ENCODE data around the gene ACAD10. TPM values are rescaled to one million over a fixed set of nuclear protein-coding genes. Genes with fewer than 3 reads are reported as not detected.
A peak's percentile ranks its signal among the peaks of the same experiment; 100 is the strongest.

Gene ACAD10
- total and polyA plus RNA-seq, 2 of the 13 experiments (the other 11 are each of a cell fraction or from before 2014, with no cell fraction given): 15.2 to 16.3 TPM

DNA sequence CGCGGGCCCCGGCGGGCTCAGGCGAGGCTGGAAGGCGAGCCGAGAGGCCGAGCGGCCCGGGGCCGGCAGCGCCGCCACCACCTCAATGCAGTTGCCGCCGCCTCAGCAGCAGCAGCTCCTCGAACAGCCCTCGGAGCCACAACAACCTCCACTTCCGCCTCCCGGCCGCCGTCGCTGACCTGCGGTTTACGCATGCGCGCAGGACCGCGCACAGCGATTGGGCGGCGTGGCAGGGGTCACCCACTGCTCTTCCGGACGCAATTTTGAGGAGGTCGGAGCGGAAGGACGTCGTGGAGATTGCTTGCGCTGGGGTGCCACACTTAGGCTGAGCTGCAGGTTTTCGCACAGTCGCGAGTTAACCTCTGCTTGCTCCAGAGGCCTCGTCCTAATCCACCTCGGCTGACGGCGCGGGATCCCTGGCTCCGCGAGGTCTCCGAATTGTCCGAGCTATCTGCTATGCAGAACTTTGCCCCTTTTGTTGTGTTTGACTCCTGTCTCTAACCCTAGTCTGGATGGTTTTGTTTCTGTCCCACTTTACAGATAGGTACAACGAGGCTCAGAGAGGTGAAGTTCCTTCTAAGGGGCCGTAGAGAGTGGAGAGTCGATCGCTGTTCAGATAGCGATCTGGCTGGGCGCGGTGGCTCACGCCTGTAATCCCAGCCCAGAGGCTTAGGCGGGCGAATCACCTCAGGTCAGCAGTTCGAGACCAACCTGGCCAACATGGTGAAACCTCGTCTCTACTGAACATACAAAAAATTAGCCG, at the start of gene ACAD10, which contains the start of gene BRAP (continued):
- TF ChIP-seq ZNF333 (CRISPR knock-in tag; IDR thresholded peaks at IDR 0.05; ENCODE audit: borderline replicate concordance) (no peak), SP4 (CRISPR knock-in tag; IDR thresholded peaks at IDR 0.05) (peak; percentile 69), RBM22 (optimal IDR thresholded peaks at IDR 0.05; ENCODE audit: low read length) (peak; percentile 32), ZBTB7A (CRISPR knock-in tag; IDR thresholded peaks at IDR 0.05) (0 out of 2 replicates have a peak, but pooled peaks have one; percentile 44), ZNF558 (CRISPR knock-in tag; IDR thresholded peaks at IDR 0.05; ENCODE audit: borderline replicate concordance) (no peak), POLR2G (IDR thresholded peaks at IDR 0.05; ENCODE audit: low read depth, low read length) (peak; percentile 97), MXD4 (CRISPR knock-in tag; IDR thresholded peaks at IDR 0.05) (peak; percentile 75; the same call in 1 of the 2 replicates), PCBP2 (optimal IDR thresholded peaks at IDR 0.05; ENCODE audit: low read depth, low read length, poor library complexity, severe bottlenecking) (no peak), PAX8 (CRISPR knock-in tag; IDR thresholded peaks at IDR 0.05; ENCODE audit: borderline replicate concordance) (peak; percentile 32; the same call in 1 of the 2 replicates), HCFC1 (IDR thresholded peaks at IDR 0.05; ENCODE audit: low read depth, low read length) (peak; percentile 63), FOXJ3 (CRISPR knock-in tag; IDR thresholded peaks at IDR 0.05; ENCODE audit: borderline replicate concordance) (0 out of 2 replicates have a peak, but pooled peaks have one; percentile 9), ISL2 (CRISPR knock-in tag; IDR thresholded peaks at IDR 0.05) (peak; percentile 64; the same call in 1 of the 2 replicates)
- TF ChIP-seq, protein P1, sequence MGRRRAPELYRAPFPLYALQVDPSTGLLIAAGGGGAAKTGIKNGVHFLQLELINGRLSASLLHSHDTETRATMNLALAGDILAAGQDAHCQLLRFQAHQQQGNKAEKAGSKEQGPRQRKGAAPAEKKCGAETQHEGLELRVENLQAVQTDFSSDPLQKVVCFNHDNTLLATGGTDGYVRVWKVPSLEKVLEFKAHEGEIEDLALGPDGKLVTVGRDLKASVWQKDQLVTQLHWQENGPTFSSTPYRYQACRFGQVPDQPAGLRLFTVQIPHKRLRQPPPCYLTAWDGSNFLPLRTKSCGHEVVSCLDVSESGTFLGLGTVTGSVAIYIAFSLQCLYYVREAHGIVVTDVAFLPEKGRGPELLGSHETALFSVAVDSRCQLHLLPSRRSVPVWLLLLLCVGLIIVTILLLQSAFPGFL (CRISPR knock-in tag; IDR thresholded peaks at IDR 0.05): no peak
- TF ChIP-seq, protein P2, sequence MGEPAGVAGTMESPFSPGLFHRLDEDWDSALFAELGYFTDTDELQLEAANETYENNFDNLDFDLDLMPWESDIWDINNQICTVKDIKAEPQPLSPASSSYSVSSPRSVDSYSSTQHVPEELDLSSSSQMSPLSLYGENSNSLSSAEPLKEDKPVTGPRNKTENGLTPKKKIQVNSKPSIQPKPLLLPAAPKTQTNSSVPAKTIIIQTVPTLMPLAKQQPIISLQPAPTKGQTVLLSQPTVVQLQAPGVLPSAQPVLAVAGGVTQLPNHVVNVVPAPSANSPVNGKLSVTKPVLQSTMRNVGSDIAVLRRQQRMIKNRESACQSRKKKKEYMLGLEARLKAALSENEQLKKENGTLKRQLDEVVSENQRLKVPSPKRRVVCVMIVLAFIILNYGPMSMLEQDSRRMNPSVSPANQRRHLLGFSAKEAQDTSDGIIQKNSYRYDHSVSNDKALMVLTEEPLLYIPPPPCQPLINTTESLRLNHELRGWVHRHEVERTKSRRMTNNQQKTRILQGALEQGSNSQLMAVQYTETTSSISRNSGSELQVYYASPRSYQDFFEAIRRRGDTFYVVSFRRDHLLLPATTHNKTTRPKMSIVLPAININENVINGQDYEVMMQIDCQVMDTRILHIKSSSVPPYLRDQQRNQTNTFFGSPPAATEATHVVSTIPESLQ (CRISPR knock-in tag; conservative IDR thresholded peaks at IDR 0.05): 0 out of 2 replicates have a peak, but pooled peaks have one; percentile 20
- TF ChIP-seq, protein P3, sequence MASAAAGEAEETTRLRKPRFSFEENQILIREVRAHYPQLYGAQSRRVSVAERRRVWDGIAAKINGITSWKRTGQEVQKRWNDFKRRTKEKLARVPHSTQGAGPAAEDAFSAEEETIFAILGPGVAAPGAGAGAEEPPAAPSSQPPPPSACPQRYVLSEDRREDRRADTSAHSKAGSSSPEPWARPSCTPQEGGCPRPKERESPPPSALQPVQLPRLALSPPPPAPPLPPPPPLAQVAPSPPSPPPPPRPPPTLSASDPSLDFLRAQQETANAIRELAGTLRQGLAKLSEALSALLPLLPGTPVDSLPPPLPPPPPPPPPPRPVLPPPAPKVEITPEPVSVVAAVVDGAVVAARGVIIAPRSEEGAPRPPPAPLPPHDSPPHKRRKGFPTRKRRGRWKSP (CRISPR knock-in tag; IDR thresholded peaks at IDR 0.05): peak; percentile 59; the same call in 1 of the 2 replicates
- TF ChIP-seq, protein P4, sequence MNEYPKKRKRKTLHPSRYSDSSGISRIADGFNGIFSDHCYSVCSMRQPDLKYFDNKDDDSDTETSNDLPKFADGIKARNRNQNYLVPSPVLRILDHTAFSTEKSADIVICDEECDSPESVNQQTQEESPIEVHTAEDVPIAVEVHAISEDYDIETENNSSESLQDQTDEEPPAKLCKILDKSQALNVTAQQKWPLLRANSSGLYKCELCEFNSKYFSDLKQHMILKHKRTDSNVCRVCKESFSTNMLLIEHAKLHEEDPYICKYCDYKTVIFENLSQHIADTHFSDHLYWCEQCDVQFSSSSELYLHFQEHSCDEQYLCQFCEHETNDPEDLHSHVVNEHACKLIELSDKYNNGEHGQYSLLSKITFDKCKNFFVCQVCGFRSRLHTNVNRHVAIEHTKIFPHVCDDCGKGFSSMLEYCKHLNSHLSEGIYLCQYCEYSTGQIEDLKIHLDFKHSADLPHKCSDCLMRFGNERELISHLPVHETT (CRISPR knock-in tag; conservative IDR thresholded peaks at IDR 0.05): peak; percentile 41; the same call in 1 of the 2 replicates
- TF ChIP-seq, protein P5, sequence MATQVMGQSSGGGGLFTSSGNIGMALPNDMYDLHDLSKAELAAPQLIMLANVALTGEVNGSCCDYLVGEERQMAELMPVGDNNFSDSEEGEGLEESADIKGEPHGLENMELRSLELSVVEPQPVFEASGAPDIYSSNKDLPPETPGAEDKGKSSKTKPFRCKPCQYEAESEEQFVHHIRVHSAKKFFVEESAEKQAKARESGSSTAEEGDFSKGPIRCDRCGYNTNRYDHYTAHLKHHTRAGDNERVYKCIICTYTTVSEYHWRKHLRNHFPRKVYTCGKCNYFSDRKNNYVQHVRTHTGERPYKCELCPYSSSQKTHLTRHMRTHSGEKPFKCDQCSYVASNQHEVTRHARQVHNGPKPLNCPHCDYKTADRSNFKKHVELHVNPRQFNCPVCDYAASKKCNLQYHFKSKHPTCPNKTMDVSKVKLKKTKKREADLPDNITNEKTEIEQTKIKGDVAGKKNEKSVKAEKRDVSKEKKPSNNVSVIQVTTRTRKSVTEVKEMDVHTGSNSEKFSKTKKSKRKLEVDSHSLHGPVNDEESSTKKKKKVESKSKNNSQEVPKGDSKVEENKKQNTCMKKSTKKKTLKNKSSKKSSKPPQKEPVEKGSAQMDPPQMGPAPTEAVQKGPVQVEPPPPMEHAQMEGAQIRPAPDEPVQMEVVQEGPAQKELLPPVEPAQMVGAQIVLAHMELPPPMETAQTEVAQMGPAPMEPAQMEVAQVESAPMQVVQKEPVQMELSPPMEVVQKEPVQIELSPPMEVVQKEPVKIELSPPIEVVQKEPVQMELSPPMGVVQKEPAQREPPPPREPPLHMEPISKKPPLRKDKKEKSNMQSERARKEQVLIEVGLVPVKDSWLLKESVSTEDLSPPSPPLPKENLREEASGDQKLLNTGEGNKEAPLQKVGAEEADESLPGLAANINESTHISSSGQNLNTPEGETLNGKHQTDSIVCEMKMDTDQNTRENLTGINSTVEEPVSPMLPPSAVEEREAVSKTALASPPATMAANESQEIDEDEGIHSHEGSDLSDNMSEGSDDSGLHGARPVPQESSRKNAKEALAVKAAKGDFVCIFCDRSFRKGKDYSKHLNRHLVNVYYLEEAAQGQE (IDR thresholded peaks at IDR 0.05; ENCODE audit: borderline replicate concordance in 1 of 2, low read depth in 1 of 2, low read length in 2 of 2): no peak; a peak in 1 of 4 replicates

Data from HepG2 (cell line).